Measurements from ENCODE around the gene SCLT1. TPM values are rescaled to one million over a fixed set of nuclear protein-coding genes. Genes with fewer than 3 reads are reported as not detected.

The SCLT1 gene
- total RNA-seq, 2 donors from 2014 or later = 11.4 to 12.0 TPM

- Histone ChIP-seq H3K36me3 (ENCODE audit: control insufficient read depth, insufficient read depth, low read length) (peaks cover 96% of the 10 kb centered on the region), H3K27me3 (ENCODE audit: control insufficient read depth, insufficient read depth, low read length, poor library complexity, severe bottlenecking) (no peaks in the 10 kb centered on the region), H3K27ac (ENCODE audit: low read depth, low read length) (no peak overlapping the region), H3K4me3 (ENCODE audit: low read length) (no peak overlapping the region), H3K9ac (ENCODE audit: extremely low read depth, low read length, poor library complexity, severe bottlenecking) (no peak overlapping the region), H3K9me3 (ENCODE audit: control insufficient read depth, low read length) (no peaks in the 10 kb centered on the region), H3K4me1 (ENCODE audit: control insufficient read depth, insufficient read depth, low read length) (peaks cover 4% of the 10 kb centered on the region)
- Mint-ChIP-seq H3K4me1 (no peaks in the 10 kb centered on the region), H3K4me3 (no peak overlapping the region), H3K27ac (no peak overlapping the region), H3K36me3 (ENCODE audit: low read depth) (peaks cover 88% of the 10 kb centered on the region), H3K9me3 (no peaks in the 10 kb centered on the region), H3K27me3 (ENCODE audit: insufficient read depth) (no peaks in the 10 kb centered on the region)
- no peak for DNase-seq
- TF ChIP-seq, protein P1, sequence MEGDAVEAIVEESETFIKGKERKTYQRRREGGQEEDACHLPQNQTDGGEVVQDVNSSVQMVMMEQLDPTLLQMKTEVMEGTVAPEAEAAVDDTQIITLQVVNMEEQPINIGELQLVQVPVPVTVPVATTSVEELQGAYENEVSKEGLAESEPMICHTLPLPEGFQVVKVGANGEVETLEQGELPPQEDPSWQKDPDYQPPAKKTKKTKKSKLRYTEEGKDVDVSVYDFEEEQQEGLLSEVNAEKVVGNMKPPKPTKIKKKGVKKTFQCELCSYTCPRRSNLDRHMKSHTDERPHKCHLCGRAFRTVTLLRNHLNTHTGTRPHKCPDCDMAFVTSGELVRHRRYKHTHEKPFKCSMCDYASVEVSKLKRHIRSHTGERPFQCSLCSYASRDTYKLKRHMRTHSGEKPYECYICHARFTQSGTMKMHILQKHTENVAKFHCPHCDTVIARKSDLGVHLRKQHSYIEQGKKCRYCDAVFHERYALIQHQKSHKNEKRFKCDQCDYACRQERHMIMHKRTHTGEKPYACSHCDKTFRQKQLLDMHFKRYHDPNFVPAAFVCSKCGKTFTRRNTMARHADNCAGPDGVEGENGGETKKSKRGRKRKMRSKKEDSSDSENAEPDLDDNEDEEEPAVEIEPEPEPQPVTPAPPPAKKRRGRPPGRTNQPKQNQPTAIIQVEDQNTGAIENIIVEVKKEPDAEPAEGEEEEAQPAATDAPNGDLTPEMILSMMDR (conservative IDR thresholded peaks at IDR 0.05) = no peak
- WGBS, 2 experiments (ENCODE audit: insufficient coverage in 1 of 2, insufficient read length in 1 of 2) = 95 to 100% methylated on average over 5 to 7 of the region's 7 CpGs
These were observed 237.7 kb downstream of the SCLT1 start for GRCh38 chr4:128855621-128856020.

DNA sequence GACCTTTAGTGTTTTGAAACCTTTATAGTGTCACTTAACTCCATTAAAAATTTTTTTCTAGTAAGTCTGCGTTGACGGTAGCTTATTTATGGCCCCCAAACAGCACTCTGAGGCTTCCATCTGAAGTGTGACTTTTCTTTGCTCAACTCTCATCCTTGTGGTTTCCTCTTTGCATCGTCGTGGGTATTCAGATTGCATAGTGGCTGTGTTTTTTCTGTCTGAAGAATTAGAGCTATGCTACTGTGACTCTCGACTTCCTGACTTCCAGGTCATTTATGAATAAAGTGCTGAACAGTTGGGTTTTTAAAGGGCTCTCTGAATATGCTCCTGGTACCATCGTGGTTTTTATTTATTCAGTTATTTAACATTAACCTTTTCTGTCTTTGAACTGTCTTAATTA, 238.9 kb downstream of the SCLT1 start:
- no peaks in the 10 kb centered on the region for H3K9me3 Mint-ChIP-seq
- Histone ChIP-seq H3K9me3 (ENCODE audit: control insufficient read depth, low read length) (no peaks in the 10 kb centered on the region), H3K4me1 (ENCODE audit: control insufficient read depth, insufficient read depth, low read length) (no peaks in the 10 kb centered on the region), H3K36me3 (ENCODE audit: control insufficient read depth, insufficient read depth, low read length) (peaks cover 96% of the 10 kb centered on the region), H3K27ac (ENCODE audit: low read depth, low read length) (no peak overlapping the region), H3K9ac (ENCODE audit: extremely low read depth, low read length, poor library complexity, severe bottlenecking) (no peak overlapping the region), H3K27me3 (ENCODE audit: control insufficient read depth, insufficient read depth, low read length, poor library complexity, severe bottlenecking) (no peaks in the 10 kb centered on the region), H3K4me3 (ENCODE audit: low read length) (no peak overlapping the region)
- TF ChIP-seq, protein P1 (conservative IDR thresholded peaks at IDR 0.05) = no peak
- WGBS, 2 experiments (ENCODE audit: insufficient coverage in 1 of 2, insufficient read length in 1 of 2) = 94 to 100% methylated on average over 3 to 6 of the region's 6 CpGs
- no peak overlapping the region for H3K4me3 Mint-ChIP-seq
- no peak for DNase-seq
- H3K36me3 Mint-ChIP-seq (ENCODE audit: low read depth) = peaks cover 88% of the 10 kb centered on the region
- no peaks in the 10 kb centered on the region for H3K27me3 Mint-ChIP-seq (ENCODE audit: insufficient read depth)
- H3K27ac Mint-ChIP-seq = peak overlapping the region; percentile 24
- H3K4me1 Mint-ChIP-seq = no peaks in the 10 kb centered on the region

DNA sequence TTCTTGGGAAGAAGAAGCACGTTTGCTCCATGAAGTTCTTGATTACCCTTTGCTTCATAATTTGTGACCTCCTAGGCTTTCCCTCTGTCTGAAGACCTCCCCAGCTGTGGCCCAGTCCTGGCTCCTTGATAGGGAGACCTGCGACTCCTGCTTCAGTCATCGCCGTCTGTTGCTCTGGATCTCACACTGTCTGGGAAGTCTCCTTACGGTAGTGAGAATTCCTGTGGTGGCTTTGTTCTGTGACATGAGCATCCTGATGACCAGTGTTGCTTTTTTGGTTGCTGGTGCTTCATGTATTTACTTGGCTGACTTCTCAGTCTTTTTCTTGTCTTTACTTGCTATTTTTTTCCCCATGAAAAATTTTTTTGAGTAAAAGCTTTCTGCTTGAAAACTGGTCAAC, 239.6 kb downstream of the SCLT1 start:
- Histone ChIP-seq H3K9me3 (ENCODE audit: control insufficient read depth, low read length) (no peaks in the 10 kb centered on the region), H3K9ac (ENCODE audit: extremely low read depth, low read length, poor library complexity, severe bottlenecking) (no peak overlapping the region), H3K4me3 (ENCODE audit: low read length) (no peak overlapping the region), H3K4me1 (ENCODE audit: control insufficient read depth, insufficient read depth, low read length) (no peaks in the 10 kb centered on the region), H3K27me3 (ENCODE audit: control insufficient read depth, insufficient read depth, low read length, poor library complexity, severe bottlenecking) (no peaks in the 10 kb centered on the region), H3K36me3 (ENCODE audit: control insufficient read depth, insufficient read depth, low read length) (peaks cover 96% of the 10 kb centered on the region), H3K27ac (ENCODE audit: low read depth, low read length) (no peak overlapping the region)
- DNase-seq = no peak
- H3K27ac Mint-ChIP-seq = peak overlapping the region; percentile 70
- H3K9me3 Mint-ChIP-seq = no peaks in the 10 kb centered on the region
- peaks cover 88% of the 10 kb centered on the region for H3K36me3 Mint-ChIP-seq (ENCODE audit: low read depth)
- H3K27me3 Mint-ChIP-seq (ENCODE audit: insufficient read depth) = no peaks in the 10 kb centered on the region
- TF ChIP-seq, protein P1 (conservative IDR thresholded peaks at IDR 0.05) = no peak
- H3K4me1 Mint-ChIP-seq = no peaks in the 10 kb centered on the region
- WGBS, 2 experiments (ENCODE audit: insufficient coverage in 1 of 2, insufficient read length in 1 of 2) = 87 to 95% methylated on average over 5 of the region's 5 CpGs
- no peak overlapping the region for H3K4me3 Mint-ChIP-seq

Data from endodermal cell (in vitro differentiated cells).